Ureter (tissue), 1 donor: ENCODE results near the gene GFY. TPM values are rescaled to one million over a fixed set of nuclear protein-coding genes. Genes with fewer than 3 reads are reported as not detected.
A peak's percentile ranks its signal among the peaks of the same experiment; 100 is the strongest.
"Not testable (repeated sequence)": the region's sequence is repeated elsewhere in the genome, so short reads cannot be mapped to it uniquely, and the experiment has no call there.

Source experiments
- DNase-seq: peaks from one replicate; pipeline ENCODE4 v3.0.0-alpha.2; 2020; ENCODE audit warnings: low spot score
- total RNA-seq: library from RNA; stranded (reverse); gene quantifications from one replicate; pipeline ENCODE4 v1.2.4, GENCODE V29; 2023
- donor health status: DM: yes; HTN: yes; CAD: no.

Gene GFY
- total RNA-seq, 1 donor from 2014 or later, result not detected

- DNase-seq, result peak; percentile 94
Observed at GRCh38 chr19:49443366-49444099, 18.3 kb downstream of the GFY start.

- not testable (repeated sequence) for DNase-seq
Observed at GRCh38 chr19:49444100-49444700, 19.0 kb downstream of the GFY start.

GRCh38 chr19:49445997-49446396 is 20.8 kb downstream of the GFY start:
- no peak for DNase-seq

- no peak for DNase-seq
Observed at GRCh38 chr19:49447485-49448431, 22.6 kb downstream of the GFY start.

- DNase-seq, result no peak
Observed at GRCh38 chr19:49448432-49448786, 23.2 kb downstream of the GFY start.

- no peak for DNase-seq
Observed at GRCh38 chr19:49450405-49450804, 25.2 kb downstream of the GFY start.

- DNase-seq, result peak; percentile 98
Observed at GRCh38 chr19:49451430-49452181, 26.4 kb downstream of the GFY start, which contains the start of gene PIH1D1. Gene PIH1D1 (minus strand): TSS chr19:49451814. CDS start chr19:49451574, 240 bp downstream.

GRCh38 chr19:49453013-49453756 is 28.0 kb downstream of the GFY start, which contains the start of gene ALDH16A1:
Gene ALDH16A1 (plus strand): TSS chr19:49453225. CDS start chr19:49453332, 107 bp downstream.
- peak; percentile 98 for DNase-seq

- no peak for DNase-seq
Observed at GRCh38 chr19:49453757-49454240, 28.6 kb downstream of the GFY start.

- DNase-seq, result no peak
Observed at GRCh38 chr19:49455773-49456172, 30.6 kb downstream of the GFY start.

GRCh38 chr19:49456326-49456725 is 31.1 kb downstream of the GFY start:
- no peak for DNase-seq

GRCh38 chr19:49458567-49458903 is 33.3 kb downstream of the GFY start:
- no peak for DNase-seq

- DNase-seq, result no peak
Observed at GRCh38 chr19:49459388-49459787, 34.2 kb downstream of the GFY start.

GRCh38 chr19:49461130-49461529 is 35.9 kb downstream of the GFY start:
- not testable (repeated sequence) for DNase-seq

- no peak for DNase-seq
Observed at GRCh38 chr19:49461656-49462055, 36.5 kb downstream of the GFY start.

- DNase-seq, result no peak
Observed at GRCh38 chr19:49462492-49462891, 37.3 kb downstream of the GFY start.

GRCh38 chr19:49463960-49464740 is 39.0 kb downstream of the GFY start:
- DNase-seq, result no peak

- DNase-seq, result no peak
Observed at GRCh38 chr19:49465371-49465770, 40.2 kb downstream of the GFY start.

GRCh38 chr19:49468199-49468598 is 43.0 kb downstream of the GFY start:
- DNase-seq, result no peak
